Stimulated activated naive CD4-positive, alpha-beta T cell treated with Interleukin-2 at 50 U/mL for 16 hours (primary cell): Measurements from ENCODE around the gene CDK5RAP2.

Experiments
- DNase-seq: peaks from one replicate; lab custom pipeline; 2025; lab: John Stamatoyannopoulos, UW

The CDK5RAP2 gene

DNA sequence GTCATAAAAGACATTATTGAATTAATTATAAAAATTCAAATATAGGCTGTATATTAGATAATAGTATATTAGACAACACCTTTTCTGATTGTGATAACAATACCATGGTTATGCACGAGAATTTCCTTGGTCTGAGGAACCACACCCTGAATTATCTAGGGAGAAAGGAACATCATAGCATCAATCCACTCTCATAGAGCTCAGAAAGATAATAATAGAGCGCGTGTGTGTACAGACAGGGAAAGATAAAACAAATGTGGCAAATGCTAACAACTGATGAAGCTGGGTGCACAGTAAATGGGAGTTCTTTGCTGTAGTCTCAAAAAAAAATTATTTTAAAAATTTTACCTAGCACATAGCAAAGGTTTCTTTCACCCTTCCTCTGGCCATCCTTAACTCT, 143.5 kb downstream of the CDK5RAP2 start:
- no peak for DNase-seq

GRCh38 chr9:120435091-120435490, 144.9 kb downstream of the CDK5RAP2 start:
- no peak for DNase-seq

- no peak for DNase-seq
These were observed 145.4 kb downstream of the CDK5RAP2 start for GRCh38 chr9:120434532-120434931.

DNA sequence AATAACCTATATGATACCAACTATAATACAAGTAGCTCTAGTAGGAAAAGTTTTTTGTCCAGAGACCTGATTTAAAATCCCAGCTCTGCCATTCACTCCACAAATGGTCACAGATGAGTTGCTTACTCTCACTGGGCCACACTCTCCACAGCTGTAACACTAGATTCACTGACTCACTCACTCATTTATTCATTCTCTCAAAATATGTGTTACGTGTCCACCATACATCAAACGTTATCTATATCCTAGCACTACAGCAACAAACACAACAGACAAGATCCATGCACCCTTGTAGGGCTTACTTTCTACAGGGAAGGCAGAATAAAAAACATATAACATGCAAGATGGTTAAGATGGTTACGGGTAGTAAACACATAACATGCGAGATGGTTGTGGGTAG, 146.3 kb downstream of the CDK5RAP2 start:
- DNase-seq: no peak

GRCh38 chr9:120432600-120432999, 147.4 kb downstream of the CDK5RAP2 start:
- no peak for DNase-seq

DNA sequence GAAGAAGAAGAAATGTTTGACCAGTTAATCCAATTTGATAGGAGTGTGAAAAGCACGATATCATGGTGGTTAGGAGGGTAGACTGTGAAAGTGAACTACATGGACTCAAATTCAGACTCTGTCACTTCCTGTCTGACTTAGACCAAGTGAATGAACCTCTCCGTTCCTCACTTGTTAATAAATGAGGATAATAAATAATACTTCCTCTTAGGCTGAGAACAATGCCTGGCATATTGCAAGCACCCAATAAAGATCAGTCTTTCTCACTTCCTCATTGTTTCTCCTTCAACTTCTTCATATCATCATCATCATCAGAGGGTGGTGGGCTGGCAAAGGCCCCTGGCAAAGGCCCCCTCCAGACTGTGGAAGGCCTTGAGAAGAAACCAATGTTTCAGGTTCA, 148.7 kb downstream of the CDK5RAP2 start:
- DNase-seq: no peak

DNA sequence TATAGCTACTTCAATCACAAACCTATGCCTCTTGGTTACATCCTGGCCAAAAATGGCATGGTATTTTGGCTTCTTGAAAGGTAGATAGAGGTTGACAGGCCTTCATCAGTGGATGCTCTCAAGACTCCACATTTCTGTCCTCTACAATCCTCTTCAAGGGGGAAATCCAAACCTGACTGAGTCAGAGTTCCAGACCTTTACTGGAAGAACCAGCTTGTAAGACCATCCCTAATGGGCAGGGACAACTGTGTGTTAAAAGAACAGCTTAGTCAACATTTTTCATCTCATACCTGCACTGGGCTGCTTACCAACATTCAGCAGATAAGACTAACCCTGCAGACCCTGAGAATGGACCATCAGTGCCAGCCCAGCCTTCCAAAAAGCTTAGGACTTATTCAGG, 155.7 kb downstream of the CDK5RAP2 start:
- no peak for DNase-seq

DNA sequence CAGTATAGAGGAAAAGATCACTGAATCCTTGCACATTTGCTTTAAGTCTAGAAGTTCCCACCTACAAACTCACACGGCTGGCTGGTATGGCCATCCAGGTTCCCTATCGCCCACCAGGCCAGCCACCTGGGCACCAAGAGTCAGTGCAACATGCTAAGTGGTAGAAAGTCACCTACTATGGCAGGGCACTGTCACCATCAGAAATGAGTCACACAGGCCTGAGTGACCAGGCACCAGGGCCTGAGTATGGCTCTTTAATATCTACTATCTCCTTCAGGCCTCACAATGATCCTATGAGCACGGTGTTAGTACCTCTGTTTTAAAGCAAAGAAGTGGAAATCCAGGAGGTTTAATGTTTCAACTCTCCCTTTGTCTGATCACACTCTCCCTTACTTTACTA, 156.2 kb downstream of the CDK5RAP2 start:
- DNase-seq: no peak

GRCh38 chr9:120421977-120422376, 158.0 kb downstream of the CDK5RAP2 start:
- no peak for DNase-seq

DNA sequence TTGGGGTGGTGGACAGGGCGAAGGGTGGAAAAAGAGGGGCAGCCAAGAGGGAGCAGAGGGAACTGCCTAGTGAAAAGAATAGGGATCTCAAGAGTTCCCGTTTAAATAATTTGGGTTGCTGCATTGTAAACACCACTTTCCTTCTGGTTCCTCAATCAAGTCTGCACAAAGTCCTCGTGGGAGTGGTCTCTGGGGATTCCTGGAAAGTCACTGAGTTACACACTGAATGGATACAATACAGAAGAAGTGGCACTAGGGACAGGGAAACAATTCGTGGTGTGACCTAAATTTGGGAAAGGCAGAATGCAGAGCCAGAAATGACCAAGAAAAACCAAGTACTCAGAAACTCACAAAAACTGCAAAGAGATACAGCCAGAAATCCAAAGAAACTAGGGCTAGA, 161.7 kb downstream of the CDK5RAP2 start:
- no peak for DNase-seq

GRCh38 chr9:120416781-120417427, 163.1 kb downstream of the CDK5RAP2 start:
- DNase-seq: no peak

- DNase-seq: no peak
These were observed 166.6 kb downstream of the CDK5RAP2 start for GRCh38 chr9:120413121-120414048.

DNA sequence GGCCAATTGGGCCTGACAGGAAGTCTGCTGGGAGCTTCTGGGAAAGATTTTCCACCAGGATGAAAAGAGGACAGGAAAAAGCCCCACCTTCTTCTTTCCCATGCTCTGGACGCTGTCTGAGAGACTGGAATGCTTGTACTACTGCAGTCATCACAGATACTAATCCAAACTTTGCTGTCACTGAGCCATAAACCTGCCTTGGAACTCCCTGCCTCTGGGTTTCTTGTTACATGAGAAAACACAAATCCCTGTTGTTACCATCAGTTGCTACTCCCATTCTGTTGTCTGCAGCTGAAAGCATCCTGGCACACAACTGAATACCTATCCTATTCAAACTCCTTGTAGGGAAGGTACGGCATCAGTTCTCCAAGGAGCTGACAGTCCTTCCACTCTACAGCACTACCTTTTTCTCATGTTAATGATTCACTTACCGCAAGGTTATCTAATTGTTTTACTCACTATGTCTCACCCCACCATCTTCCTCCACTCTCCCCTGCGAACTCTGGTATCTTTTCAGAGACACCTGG, 167.5 kb downstream of the CDK5RAP2 start:
- no peak for DNase-seq

DNA sequence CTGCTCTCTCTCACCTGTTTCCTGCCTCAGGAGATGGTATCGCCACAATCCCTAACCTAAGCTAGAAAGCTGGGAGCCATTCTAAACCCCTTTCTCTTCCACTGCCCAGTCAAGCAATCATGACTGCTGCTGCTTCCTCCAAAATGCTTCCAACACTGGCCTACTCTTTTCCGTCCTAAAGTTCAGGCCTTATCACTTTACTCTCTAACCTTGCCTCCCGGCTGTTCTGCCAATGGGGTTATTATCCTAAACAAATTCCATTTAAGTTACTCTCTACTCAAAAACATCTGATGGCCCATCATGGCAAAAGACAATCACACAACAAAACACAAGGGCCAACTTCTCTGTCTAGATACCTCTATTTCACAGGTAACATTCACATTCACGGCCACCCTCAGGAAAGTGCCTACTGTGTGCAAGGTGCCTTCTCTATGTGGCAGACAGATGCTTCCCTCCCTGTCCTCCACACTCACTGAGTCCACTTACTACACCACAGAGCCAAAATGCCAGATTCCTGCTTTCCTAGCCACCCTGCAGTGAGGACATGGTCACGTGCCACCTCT, 168.0 kb downstream of the CDK5RAP2 start:
- DNase-seq: no peak

- DNase-seq: no peak
These were observed 169.0 kb downstream of the CDK5RAP2 start for GRCh38 chr9:120410925-120411501.

DNA sequence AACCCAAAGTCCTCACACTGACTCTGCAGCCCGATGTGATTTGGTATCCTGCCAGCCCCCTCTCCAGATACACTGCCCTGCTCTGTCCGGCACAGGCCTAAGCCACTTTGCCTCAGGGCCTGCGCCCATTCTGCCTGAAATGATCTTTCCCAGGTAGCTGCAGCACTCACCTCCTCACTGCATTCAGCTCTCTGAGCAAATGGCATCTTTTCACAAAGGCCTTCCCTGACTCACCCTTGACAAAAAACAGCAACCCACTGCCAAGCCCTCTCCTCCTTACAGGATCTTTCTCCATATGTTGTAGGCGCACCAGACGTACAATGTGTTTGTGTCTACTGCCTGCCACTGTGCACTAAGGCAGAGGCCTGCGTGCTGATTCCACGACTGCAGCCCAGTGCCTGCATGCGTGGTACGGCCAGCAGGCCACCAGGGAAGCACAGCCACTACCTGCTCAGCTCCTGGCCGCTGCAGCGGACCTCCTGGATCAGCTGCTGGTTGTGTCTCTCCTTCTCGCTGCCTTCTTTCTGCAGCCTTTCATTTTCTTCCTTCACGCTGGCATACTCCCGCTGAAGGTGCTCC, 171.2 kb downstream of the CDK5RAP2 start:
- DNase-seq: no peak

GRCh38 chr9:120405860-120406259, 174.1 kb downstream of the CDK5RAP2 start:
- DNase-seq: no peak

DNA sequence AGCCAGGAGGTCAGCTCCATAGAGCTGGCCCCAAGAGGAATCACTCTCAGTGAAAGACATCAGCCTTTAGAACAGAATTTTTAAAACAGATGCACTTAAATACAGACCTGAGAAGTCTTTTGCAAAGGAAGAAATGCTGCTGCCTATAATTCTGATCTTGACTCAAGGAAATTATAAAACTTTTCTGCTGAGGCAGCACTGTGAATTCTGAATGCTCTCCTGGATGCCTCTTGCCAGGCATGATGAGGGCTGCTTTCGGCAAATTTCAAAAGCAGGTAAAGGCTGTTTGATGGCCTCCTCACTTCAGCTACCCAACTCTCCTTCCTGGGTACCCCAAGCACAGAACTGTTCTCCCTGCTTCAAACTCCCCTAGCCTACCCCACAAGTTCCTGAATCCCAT, 174.8 kb downstream of the CDK5RAP2 start:
- no peak for DNase-seq

- DNase-seq: no peak
These were observed 176.5 kb downstream of the CDK5RAP2 start for GRCh38 chr9:120403543-120403856.

GRCh38 chr9:120402741-120403542, 177.0 kb downstream of the CDK5RAP2 start:
- no peak for DNase-seq

- DNase-seq: no peak
These were observed 180.0 kb downstream of the CDK5RAP2 start for GRCh38 chr9:120399940-120400339.
